ENCODE data around the gene GPR37. TPM values are rescaled to one million over a fixed set of nuclear protein-coding genes. Genes with fewer than 3 reads are reported as not detected.

Gene GPR37
- total RNA-seq, 1 experiment from 2014 or later = not detected

DNA sequence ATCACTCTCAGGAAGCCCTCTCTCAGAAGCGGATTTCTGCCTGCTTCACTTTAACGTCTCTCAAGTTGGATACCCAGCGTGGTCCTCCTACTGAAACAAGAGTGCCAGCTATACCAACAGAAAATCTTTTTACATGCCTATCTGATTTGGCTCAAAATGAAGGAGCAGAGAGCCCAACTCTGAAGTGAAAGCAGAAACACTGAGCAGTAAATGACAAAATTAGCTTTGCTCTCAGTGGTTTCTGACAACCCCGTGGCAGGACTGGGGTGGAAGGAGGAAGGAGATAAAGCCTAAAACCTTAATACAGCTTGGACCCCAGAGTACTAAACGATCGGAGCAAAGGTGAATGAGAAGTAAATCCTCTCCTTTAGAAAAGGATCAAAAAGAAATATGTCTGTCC, 25.1 kb upstream of the GPR37 start:
- Histone ChIP-seq H3K27me3 (replicated peaks) (no peaks in the 10 kb centered on the region; the same call in 1 of the 2 replicates), H3K4me1 (replicated peaks) (no peaks in the 10 kb centered on the region), H3K27ac (no peak overlapping the region), H3K36me3 (no peaks in the 10 kb centered on the region), H3K4me3 (no peak overlapping the region), H3K9me3 (replicated peaks) (no peaks in the 10 kb centered on the region)
- no peak for DNase-seq (ENCODE audit: low read depth in 1 of 2, low spot score in 2 of 2)

- H3K36me3 ChIP-seq = no peaks in the 10 kb centered on the region
- H3K4me3 ChIP-seq = no peak overlapping the region
- DNase-seq (ENCODE audit: low read depth in 1 of 2, low spot score in 2 of 2) = no peak
- H3K27me3 ChIP-seq (replicated peaks) = no peaks in the 10 kb centered on the region; the same call in 1 of the 2 replicates
- H3K9me3 ChIP-seq (replicated peaks) = no peaks in the 10 kb centered on the region
- no peaks in the 10 kb centered on the region for H3K4me1 ChIP-seq (replicated peaks)
- no peak overlapping the region for H3K27ac ChIP-seq
Measured at GRCh38 chr7:124785994-124786393, 20.4 kb upstream of the GPR37 start.

GRCh38 chr7:124784879-124785818, 19.6 kb upstream of the GPR37 start:
- H3K9me3 ChIP-seq (replicated peaks) = no peaks in the 10 kb centered on the region
- H3K27me3 ChIP-seq (replicated peaks) = no peaks in the 10 kb centered on the region; the same call in 1 of the 2 replicates
- peak in 1 of 2 experiments; percentile 28 for DNase-seq (ENCODE audit: low read depth in 1 of 2, low spot score in 2 of 2)
- no peaks in the 10 kb centered on the region for H3K36me3 ChIP-seq
- no peak overlapping the region for H3K27ac ChIP-seq
- H3K4me1 ChIP-seq (replicated peaks) = no peaks in the 10 kb centered on the region
- H3K4me3 ChIP-seq = no peak overlapping the region

- H3K4me1 ChIP-seq (replicated peaks) = no peaks in the 10 kb centered on the region
- H3K27me3 ChIP-seq (replicated peaks) = no peaks in the 10 kb centered on the region
- no peak overlapping the region for H3K27ac ChIP-seq
- H3K4me3 ChIP-seq = no peak overlapping the region
- DNase-seq (ENCODE audit: low read depth in 1 of 2, low spot score in 2 of 2) = no peak
- H3K9me3 ChIP-seq (replicated peaks) = no peaks in the 10 kb centered on the region
- no peaks in the 10 kb centered on the region for H3K36me3 ChIP-seq
Measured at GRCh38 chr7:124783271-124783670, 17.7 kb upstream of the GPR37 start.

DNA sequence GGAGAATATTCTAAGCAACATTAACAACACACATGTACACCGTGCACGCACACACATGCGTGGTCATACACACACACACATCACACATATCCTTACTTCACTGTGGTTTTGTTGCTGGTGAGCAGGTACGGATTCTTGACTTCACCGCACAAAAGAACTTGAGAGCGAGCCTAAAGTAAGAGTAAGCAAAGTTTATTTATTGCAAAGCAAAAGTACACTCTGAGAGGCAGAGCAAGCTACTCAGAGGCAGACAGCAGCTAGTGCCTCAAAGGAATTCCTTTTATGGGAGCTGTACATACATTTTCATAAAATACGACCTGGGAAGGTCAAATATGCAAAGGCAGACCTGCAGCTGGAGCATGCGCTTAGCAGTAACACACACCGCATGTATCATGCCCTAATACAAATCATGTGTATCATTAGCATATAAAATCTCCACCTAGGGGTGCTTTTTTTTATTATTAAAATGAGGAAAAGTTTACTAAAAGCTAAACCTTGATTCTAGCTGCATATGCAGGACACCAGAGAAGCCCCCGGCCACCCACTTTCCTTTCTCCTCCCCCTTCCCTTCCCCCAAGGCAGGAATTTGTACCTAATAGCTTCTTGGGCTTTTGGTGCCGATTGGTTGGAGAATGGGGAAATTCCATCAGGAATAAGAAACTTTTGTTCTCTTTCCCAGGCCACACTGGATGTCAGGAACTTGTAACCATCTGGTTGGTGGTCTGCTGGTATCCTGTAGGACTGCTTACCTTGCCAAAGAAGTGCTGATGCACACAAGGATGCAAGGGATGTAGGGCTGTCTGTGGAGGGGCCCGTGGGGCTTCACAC, 16.5 kb upstream of the GPR37 start:
- no peaks in the 10 kb centered on the region for H3K27me3 ChIP-seq (replicated peaks)
- H3K27ac ChIP-seq = no peak overlapping the region
- no peaks in the 10 kb centered on the region for H3K4me1 ChIP-seq (replicated peaks)
- H3K36me3 ChIP-seq = no peaks in the 10 kb centered on the region
- H3K9me3 ChIP-seq (replicated peaks) = no peaks in the 10 kb centered on the region
- H3K4me3 ChIP-seq = no peak overlapping the region
- no peak for DNase-seq (ENCODE audit: low read depth in 1 of 2, low spot score in 2 of 2)

DNA sequence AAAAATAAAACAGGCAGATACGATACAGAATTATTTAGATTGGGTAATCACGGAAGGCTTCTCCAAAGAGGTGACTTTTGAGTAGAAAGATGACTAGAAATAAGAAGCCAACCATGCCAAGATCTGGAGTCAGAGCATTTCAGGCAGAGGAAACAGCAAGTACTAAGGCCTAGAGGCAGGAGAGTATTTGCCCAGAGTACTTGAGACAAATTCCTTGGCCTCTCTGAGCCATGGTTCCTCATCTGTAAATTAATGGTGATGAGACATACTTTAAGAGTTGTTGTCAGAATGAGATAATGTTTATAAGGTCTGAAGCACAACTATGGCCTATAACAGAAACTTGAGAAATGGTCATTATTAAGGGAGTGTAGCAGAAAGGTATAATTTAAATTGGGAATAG, 15.8 kb upstream of the GPR37 start:
- no peaks in the 10 kb centered on the region for H3K9me3 ChIP-seq (replicated peaks)
- DNase-seq (ENCODE audit: low read depth in 1 of 2, low spot score in 2 of 2) = no peak
- no peaks in the 10 kb centered on the region for H3K36me3 ChIP-seq
- H3K27me3 ChIP-seq (replicated peaks) = no peaks in the 10 kb centered on the region
- H3K4me3 ChIP-seq = no peak overlapping the region
- no peak overlapping the region for H3K27ac ChIP-seq
- no peaks in the 10 kb centered on the region for H3K4me1 ChIP-seq (replicated peaks)

GRCh38 chr7:124780608-124781007, 15.0 kb upstream of the GPR37 start:
- H3K9me3 ChIP-seq (replicated peaks) = no peaks in the 10 kb centered on the region
- no peaks in the 10 kb centered on the region for H3K27me3 ChIP-seq (replicated peaks)

GRCh38 chr7:124780056-124780455, 14.5 kb upstream of the GPR37 start:
- DNase-seq (ENCODE audit: low read depth in 1 of 2, low spot score in 2 of 2) = no peak
- Histone ChIP-seq H3K4me3 (no peak overlapping the region), H3K9me3 (replicated peaks) (no peaks in the 10 kb centered on the region), H3K4me1 (replicated peaks) (no peaks in the 10 kb centered on the region), H3K27ac (no peak overlapping the region), H3K36me3 (no peaks in the 10 kb centered on the region), H3K27me3 (replicated peaks) (no peaks in the 10 kb centered on the region)

More at GRCh38 chr7:124780608-124781007, 15.0 kb upstream of the GPR37 start:
- Histone ChIP-seq H3K4me3 (no peak overlapping the region), H3K36me3 (no peaks in the 10 kb centered on the region), H3K27ac (no peak overlapping the region), H3K4me1 (replicated peaks) (no peaks in the 10 kb centered on the region)
- DNase-seq (ENCODE audit: low read depth in 1 of 2, low spot score in 2 of 2) = no peak

DNA sequence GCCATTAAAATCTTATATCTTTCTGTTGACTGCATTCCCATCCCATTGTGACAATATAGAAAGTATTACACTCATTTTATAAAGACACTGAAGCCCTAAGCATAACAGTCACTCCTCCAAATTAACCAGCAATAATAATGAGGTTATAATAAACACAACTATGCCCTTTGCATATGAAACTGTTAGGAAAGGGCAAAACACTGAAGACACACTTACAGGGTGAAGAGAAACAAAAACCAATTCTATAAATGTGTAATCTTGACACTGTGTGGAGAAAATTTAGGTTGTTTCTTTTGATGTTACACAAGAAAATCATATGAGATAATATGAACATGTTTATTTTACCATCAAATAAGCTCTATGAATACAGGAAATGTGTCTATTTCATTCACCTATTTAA, 14.0 kb upstream of the GPR37 start:
- no peaks in the 10 kb centered on the region for H3K9me3 ChIP-seq (replicated peaks)
- H3K4me3 ChIP-seq = no peak overlapping the region

DNA sequence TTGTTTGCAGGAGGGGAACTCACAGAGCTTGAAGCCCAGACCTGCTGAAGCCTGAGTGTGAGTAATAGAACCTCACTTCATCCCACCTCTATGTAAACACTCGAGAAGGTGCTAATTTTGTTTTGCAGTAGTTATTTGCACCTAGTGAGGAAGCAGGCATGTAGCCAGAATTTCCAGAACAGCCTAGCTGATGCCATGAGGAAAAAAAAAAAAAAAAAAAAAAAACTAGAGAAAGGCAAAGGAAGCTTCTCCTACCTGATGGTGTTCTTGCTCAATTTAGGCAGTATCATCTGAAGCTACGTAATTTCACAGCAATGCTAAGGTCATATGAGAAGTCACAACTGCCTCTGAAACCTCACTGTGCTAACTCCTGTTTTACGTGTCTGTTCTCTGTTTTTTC, 13.6 kb upstream of the GPR37 start:
- Histone ChIP-seq H3K4me3 (no peak overlapping the region), H3K9me3 (replicated peaks) (no peaks in the 10 kb centered on the region), H3K36me3 (no peaks in the 10 kb centered on the region), H3K27ac (no peak overlapping the region), H3K4me1 (replicated peaks) (no peaks in the 10 kb centered on the region), H3K27me3 (replicated peaks) (no peaks in the 10 kb centered on the region)
- no peak for DNase-seq (ENCODE audit: low read depth in 1 of 2, low spot score in 2 of 2)

More for the DNA sequence above, 14.0 kb upstream of the GPR37 start:
- no peak overlapping the region for H3K27ac ChIP-seq
- DNase-seq (ENCODE audit: low read depth in 1 of 2, low spot score in 2 of 2) = no peak
- H3K27me3 ChIP-seq (replicated peaks) = no peaks in the 10 kb centered on the region
- no peaks in the 10 kb centered on the region for H3K36me3 ChIP-seq
- H3K4me1 ChIP-seq (replicated peaks) = no peaks in the 10 kb centered on the region

DNA sequence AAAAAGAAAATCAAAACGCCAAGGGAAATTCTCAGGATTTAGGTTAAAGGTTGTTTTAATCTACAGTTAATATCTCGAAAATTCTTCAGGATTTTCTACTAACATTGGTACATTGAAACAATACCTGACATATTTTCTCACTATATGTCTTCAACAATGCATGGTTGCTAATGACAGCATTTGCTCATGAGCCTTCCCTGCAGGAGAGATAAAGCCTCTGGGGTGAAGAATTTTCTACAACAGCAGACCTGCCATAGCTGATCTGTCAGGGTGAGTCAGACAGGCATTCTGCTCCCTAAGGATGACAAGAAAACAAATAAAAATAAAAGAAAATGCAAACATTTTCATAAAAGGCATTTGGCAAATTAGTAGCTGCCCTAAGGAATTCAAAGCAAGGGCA, 11.7 kb upstream of the GPR37 start:
- no peak overlapping the region for H3K4me3 ChIP-seq
- H3K36me3 ChIP-seq = no peaks in the 10 kb centered on the region
- H3K27ac ChIP-seq = no peak overlapping the region
- H3K4me1 ChIP-seq (replicated peaks) = no peaks in the 10 kb centered on the region
- DNase-seq (ENCODE audit: low read depth in 1 of 2, low spot score in 2 of 2) = no peak
- H3K9me3 ChIP-seq (replicated peaks) = no peaks in the 10 kb centered on the region
- no peaks in the 10 kb centered on the region; the same call in 1 of the 2 replicates for H3K27me3 ChIP-seq (replicated peaks)

- no peak for DNase-seq (ENCODE audit: low read depth in 1 of 2, low spot score in 2 of 2)
- no peaks in the 10 kb centered on the region for H3K9me3 ChIP-seq (replicated peaks)
- H3K27ac ChIP-seq = no peak overlapping the region
- no peaks in the 10 kb centered on the region for H3K4me1 ChIP-seq (replicated peaks)
- no peak overlapping the region for H3K4me3 ChIP-seq
- H3K27me3 ChIP-seq (replicated peaks) = peaks cover under 1% of the 10 kb centered on the region
- H3K36me3 ChIP-seq = no peaks in the 10 kb centered on the region
Measured at GRCh38 chr7:124776153-124776552, 10.6 kb upstream of the GPR37 start.

- Histone ChIP-seq H3K4me3 (no peak overlapping the region), H3K9me3 (replicated peaks) (no peaks in the 10 kb centered on the region), H3K27me3 (replicated peaks) (peaks cover 4% of the 10 kb centered on the region), H3K27ac (no peak overlapping the region), H3K4me1 (replicated peaks) (no peaks in the 10 kb centered on the region), H3K36me3 (no peaks in the 10 kb centered on the region)
- no peak for DNase-seq (ENCODE audit: low read depth in 1 of 2, low spot score in 2 of 2)
Measured at GRCh38 chr7:124775422-124775821, 9.8 kb upstream of the GPR37 start.

DNA sequence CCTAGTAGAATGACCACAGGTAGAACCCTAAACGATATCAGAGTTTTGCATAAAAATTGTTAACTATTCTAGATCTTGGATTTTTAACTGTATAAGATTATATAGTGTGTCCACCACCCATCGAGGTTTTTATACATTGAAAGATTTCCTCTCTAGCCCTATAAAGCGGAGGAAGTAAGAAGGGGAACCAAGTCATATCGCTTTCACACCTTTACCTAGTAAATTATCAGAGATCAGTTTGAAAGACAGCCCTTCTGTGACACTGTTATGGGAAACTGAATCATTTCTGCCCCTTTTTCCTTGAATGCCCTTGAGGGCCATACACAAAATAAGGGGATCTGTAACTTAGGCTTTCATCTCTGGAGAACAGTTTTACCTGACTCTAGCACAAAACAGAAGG, 8.3 kb upstream of the GPR37 start:
- H3K27ac ChIP-seq = no peak overlapping the region
- no peak for DNase-seq (ENCODE audit: low read depth in 1 of 2, low spot score in 2 of 2)
- H3K36me3 ChIP-seq = no peaks in the 10 kb centered on the region
- H3K9me3 ChIP-seq (replicated peaks) = no peaks in the 10 kb centered on the region
- H3K4me3 ChIP-seq = no peak overlapping the region
- H3K27me3 ChIP-seq (replicated peaks) = peaks cover 8% of the 10 kb centered on the region
- H3K4me1 ChIP-seq (replicated peaks) = no peaks in the 10 kb centered on the region
